Pancreas (tissue), 10 donors: ENCODE data around the gene ARSG. TPM values are rescaled to one million over a fixed set of nuclear protein-coding genes. Genes with fewer than 3 reads are reported as not detected.

Experiments
- ATAC-seq, 4 donors: fragments of 200-7000 bp; cut with Tn5 transposase; one replicate each; pipeline versions ENCODE4 v1.8.0 to v1.9.1; 2020; ENCODE audit warnings: mild to moderate bottlenecking in 4 of 4, moderate library complexity in 4 of 4
- DNase-seq, 6 donors: peaks; one replicate each; pipeline ENCODE4 v3.0.0-alpha.2; 2020
- FAIRE-seq: peaks from 2 replicates; lab custom pipeline; 2012; peaks lifted over from hg19 to GRCh38; lab: Jason Lieb, UNC
- H3K27ac ChIP-seq, 4 donors: fragments of 200-600 bp; sonication (generic); 1 replicate in 3 of 4; 2 replicates in 1 of 4; pipeline versions ENCODE4 v1.5.0 to v1.8.0; 2020
- H3K27me3 ChIP-seq, 4 donors: fragments of 200-600 bp; one replicate each; pipeline ENCODE4 v1.8.0; 2021
- H3K36me3 ChIP-seq, 3 donors: fragments of 200-600 bp; sonication (generic) in 1 of 3; one replicate each; pipeline versions ENCODE4 v1.5.0 to v1.8.0; 2020 to 2021
- H3K4me1 ChIP-seq, 3 donors: fragments of 200-600 bp; one replicate each; pipeline ENCODE4 v1.8.0; 2021
- H3K4me3 ChIP-seq, 4 donors: fragments of 200-600 bp; sonication (generic) in 2 of 4; one replicate each; pipeline versions ENCODE4 v1.5.0 to v1.8.0; 2020 to 2021
- H3K9me3 ChIP-seq, 4 donors: fragments of 200-600 bp; one replicate each; pipeline ENCODE4 v1.8.0; 2021
- CTCF ChIP-seq, 4 donors: fragments of 200-600 bp; sonication (generic) in 3 of 4; IDR thresholded peaks; one replicate each; pipeline versions ENCODE4 v1.5.0 to v1.8.0; 2021; ENCODE audit warnings: antibody characterized with exemption in 4 of 4
- WGBS, 2 donors: extraction: QIAGEN DNeasy Blood & Tissue Kit; methylation state at CpG; one replicate each; pipeline ENCODE4 v1.1.7; 2013; 5-methylcytosine and 5-hydroxymethylcytosine counted together
- intact Hi-C, 3 donors: fragments of 100-400 bp; cut with DNase I; formaldehyde crosslinking; loops; one replicate each; pipeline versions ENCODE4 v1.11.1 to v1.14.2; 2022
- polyA plus RNA-seq, 2 donors: library from polyadenylated mRNA; stranded (reverse); fragments of 200-250 nt; gene quantifications; one replicate each; pipeline ENCODE4 v1.2.3, GENCODE V29; 2013
- total RNA-seq, 6 donors: library from RNA; stranded (reverse); fragmentation: NEBNext Ultra II Directional in 4 of 6; extraction: Animal tissue kit (Norgen Biotek cat#: 25700) in 4 of 6; gene quantifications; one replicate each; pipeline versions ENCODE4 v1.2.1 to v1.2.4, GENCODE V29; 2021 to 2023
- donor health status: healthy with polysubstance abuse.
- donor health status: DM: no; HTN: no; CAD: no; lungs with moderate emphysema.
- donor health status: DM: no; HTN: no; CAD: no.
- donor health status: control.
- donor health status: control.
- donor health status: Bipolar disorder and iron deficiency.
- donor health status: DM: yes; HTN: yes; CAD: no.
- donor health status: DM: no; HTN: no; CAD: no.
- donor health status: DM: no; HTN: no; CAD: no.
- donor health status: DM: yes; HTN: yes; CAD: no.

Gene ARSG
- total and polyA plus RNA-seq, 8 donors = 0.46 to 2.5 (median 1.4) TPM

- H3K4me3 ChIP-seq = no peak overlapping the region
- no peak overlapping the region for H3K27ac ChIP-seq
- TF ChIP-seq CTCF (IDR thresholded peaks at IDR 0.05) = no peak
- no peaks in the 10 kb centered on the region for H3K4me1 ChIP-seq
- WGBS, 2 donors = 92 to 93% methylated on average over 3 of the region's 3 CpGs
- peaks cover 0 to 5% (median under 1%) of the 10 kb centered on the region in 3 donors for H3K36me3 ChIP-seq
- intact Hi-C loops = no loop called here
- FAIRE-seq (no peak), DNase-seq (no peak), ATAC-seq (no peak)
- H3K9me3 ChIP-seq = no peaks in the 10 kb centered on the region
- H3K27me3 ChIP-seq = no peaks in the 10 kb centered on the region
Measured at GRCh38 chr17:68423251-68423650, 132.0 kb downstream of the ARSG start.

GRCh38 chr17:68424203-68424602 lies 132.9 kb downstream of the ARSG start:
- H3K4me1 ChIP-seq = no peaks in the 10 kb centered on the region
- peak in 1 of 6 donors; percentile 24 for DNase-seq
- TF ChIP-seq CTCF (IDR thresholded peaks at IDR 0.05) = no peak
- no peak for FAIRE-seq
- H3K36me3 ChIP-seq = peaks cover 0 to 8% (median 5%) of the 10 kb centered on the region in 3 donors
- no peak overlapping the region for H3K4me3 ChIP-seq
- no peak for ATAC-seq
- H3K27ac ChIP-seq = no peak overlapping the region
- H3K27me3 ChIP-seq = no peaks in the 10 kb centered on the region
- 94% methylated on average over 12 of the region's 12 CpGs for WGBS, 2 donors
- H3K9me3 ChIP-seq = no peaks in the 10 kb centered on the region
- intact Hi-C loops = no loop called here

- peak in 1 of 6 donors; percentile 48 for DNase-seq
- 82 to 83% methylated on average over 6 of the region's 6 CpGs for WGBS, 2 donors
- FAIRE-seq = no peak
- H3K27me3 ChIP-seq = no peaks in the 10 kb centered on the region
- H3K27ac ChIP-seq = no peak overlapping the region
- no peak overlapping the region for H3K4me3 ChIP-seq
- no peak for TF ChIP-seq CTCF (IDR thresholded peaks at IDR 0.05)
- no peaks in the 10 kb centered on the region for H3K9me3 ChIP-seq
- intact Hi-C loops = no loop called here
- no peaks in the 10 kb centered on the region for H3K4me1 ChIP-seq
- H3K36me3 ChIP-seq = peaks cover 0 to 8% (median 5%) of the 10 kb centered on the region in 3 donors
- peak in 3 of 4 donors; percentile 36 to 83 (median 66) for ATAC-seq
Measured at GRCh38 chr17:68424861-68425260, 133.6 kb downstream of the ARSG start.

- intact Hi-C loops = no loop called here
- ATAC-seq = no peak
- Histone ChIP-seq H3K27me3 (no peaks in the 10 kb centered on the region), H3K27ac (no peak overlapping the region), H3K36me3 (peaks cover 0 to 17% (median 8%) of the 10 kb centered on the region in 3 donors), H3K4me1 (no peaks in the 10 kb centered on the region), H3K9me3 (no peaks in the 10 kb centered on the region), H3K4me3 (no peak overlapping the region)
- WGBS, 2 donors = 87 to 89% methylated on average over 12 of the region's 12 CpGs
- no peak for TF ChIP-seq CTCF (IDR thresholded peaks at IDR 0.05)
- DNase-seq = peak in 1 of 6 donors; percentile 26
- no peak for FAIRE-seq
Measured at GRCh38 chr17:68425979-68426378, 134.7 kb downstream of the ARSG start.

GRCh38 chr17:68427575-68427974 lies 136.3 kb downstream of the ARSG start:
- no peaks in the 10 kb centered on the region for H3K27me3 ChIP-seq
- no peaks in the 10 kb centered on the region for H3K4me1 ChIP-seq
- ATAC-seq (no peak), DNase-seq (peak in 1 of 6 donors; percentile 26), FAIRE-seq (no peak)
- WGBS, 2 donors = 96 to 98% methylated on average over 7 of the region's 7 CpGs
- intact Hi-C loops = no loop called here
- no peak overlapping the region for H3K27ac ChIP-seq
- H3K9me3 ChIP-seq = no peaks in the 10 kb centered on the region
- no peak overlapping the region for H3K4me3 ChIP-seq
- no peak for TF ChIP-seq CTCF (IDR thresholded peaks at IDR 0.05)
- peaks cover 0 to 27% (median 9%) of the 10 kb centered on the region in 3 donors for H3K36me3 ChIP-seq
